NCI-H446 (cell line): ENCODE results near the gene TADA3.

ENCODE experiments used
- DNase-seq, 2 experiments: peaks; one replicate each; lab custom pipeline; 2025; lab: John Stamatoyannopoulos, UW

The TADA3 gene

DNA sequence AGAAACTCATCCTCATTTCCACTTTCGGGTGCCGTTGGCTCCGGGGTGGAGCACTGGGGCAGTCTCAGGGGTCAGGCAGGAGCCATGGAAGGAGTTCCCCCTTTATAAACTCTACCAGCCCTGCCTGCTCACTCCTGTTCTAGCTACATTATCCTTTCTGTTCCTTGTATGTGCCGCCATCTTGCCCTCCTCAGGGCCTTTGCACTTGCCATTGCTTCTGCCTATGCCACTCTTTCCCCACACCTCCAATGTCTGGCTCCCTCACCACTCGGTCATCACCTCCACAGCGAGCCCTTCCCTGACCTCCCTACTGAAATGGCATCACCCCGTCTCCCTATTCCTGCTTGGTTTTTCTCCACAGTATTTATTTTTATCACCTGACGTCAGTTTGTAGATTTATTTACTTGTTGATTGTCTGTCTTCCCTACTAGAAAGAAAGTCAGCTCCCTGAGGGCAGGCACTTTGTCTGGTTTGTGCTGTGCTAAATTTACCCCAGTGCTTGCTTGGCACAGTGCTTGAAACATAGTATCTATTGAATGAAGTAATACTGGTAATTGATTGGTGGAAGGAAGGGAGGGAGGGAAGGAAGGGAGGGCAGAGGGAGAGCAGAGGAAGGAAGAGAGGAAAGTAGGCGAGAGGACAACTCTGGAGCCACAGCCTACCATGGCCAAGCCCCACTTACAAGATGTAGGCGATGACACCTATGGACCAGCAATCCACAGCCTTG, 31.3 kb downstream of the TADA3 start:
- no peak for DNase-seq

DNA sequence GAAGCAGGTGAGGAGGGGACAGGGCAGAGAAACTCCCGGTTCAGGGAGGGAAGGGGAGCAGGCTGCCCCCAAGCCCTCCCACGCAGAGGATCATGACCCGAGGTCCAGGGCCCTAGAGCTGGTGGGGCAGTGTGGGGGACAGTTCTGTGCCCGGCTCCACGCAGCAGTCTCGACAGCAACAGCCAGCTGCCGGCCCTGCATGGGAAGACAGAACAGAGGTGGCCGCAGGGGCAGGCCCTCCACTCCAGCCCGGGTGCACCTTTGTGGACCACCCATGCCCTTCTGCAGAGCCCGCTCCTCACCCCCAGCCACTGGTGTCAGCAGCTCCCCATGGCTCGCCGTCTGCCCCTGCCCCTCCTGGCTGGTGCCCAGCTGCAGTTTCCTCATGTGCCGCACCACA, 34.8 kb downstream of the TADA3 start:
- no peak for DNase-seq

DNA sequence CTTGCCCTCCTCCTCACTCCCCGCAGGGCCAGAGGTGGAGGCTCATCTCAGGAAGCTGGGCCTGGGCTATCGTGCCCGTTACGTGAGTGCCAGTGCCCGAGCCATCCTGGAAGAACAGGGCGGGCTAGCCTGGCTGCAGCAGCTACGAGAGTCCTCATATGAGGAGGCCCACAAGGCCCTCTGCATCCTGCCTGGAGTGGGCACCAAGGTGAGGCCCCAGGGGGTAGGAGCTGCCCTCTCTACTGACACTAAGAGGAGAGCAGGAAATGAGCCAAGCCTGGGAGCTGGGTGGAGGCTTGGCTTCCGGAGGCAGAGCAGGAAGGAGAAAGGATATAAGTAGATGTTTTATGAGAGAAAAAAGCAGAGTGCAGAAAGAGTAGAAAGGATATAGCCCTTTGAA, 37.6 kb downstream of the TADA3 start:
- DNase-seq: no peak

DNA sequence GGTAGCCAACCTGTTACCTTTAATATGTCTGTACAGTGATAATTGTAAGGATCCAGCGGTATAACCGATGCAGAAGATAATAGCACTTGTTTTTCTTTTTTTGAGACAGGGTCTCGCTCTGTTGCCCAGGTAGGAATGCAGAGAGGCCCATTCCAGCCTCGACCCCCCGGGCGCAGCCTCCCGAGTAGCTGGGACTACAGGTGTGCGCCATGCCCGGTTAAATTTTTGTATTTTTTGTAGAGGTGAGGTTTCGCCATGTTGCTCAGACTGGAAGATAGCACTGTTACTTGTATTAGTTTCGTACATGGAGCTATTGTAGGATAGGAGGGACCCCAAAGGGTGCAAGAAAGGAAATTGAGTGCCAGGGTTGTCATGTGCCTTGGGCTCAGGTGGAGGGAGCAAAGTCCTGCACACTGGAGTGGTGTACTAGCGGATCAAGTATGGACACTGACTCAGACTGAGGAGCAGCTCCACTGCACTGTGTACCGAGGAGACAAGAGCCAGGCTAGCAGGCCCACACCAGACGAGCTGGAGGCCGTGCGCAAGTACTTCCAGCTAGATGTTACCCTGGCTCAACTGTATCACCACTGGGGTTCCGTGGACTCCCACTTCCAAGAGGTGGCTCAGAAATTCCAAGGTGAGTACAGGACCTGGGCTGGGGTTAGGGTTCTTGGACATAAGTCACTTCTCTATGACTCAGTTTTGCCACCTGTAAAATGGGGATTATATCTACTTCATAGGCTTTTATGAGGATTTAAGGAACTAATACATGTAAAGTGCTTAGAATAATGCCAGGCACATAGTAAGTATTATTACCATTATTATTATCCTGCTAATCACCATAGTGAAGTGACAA, 41.5 kb downstream of the TADA3 start:
- DNase-seq: no peak

DNA sequence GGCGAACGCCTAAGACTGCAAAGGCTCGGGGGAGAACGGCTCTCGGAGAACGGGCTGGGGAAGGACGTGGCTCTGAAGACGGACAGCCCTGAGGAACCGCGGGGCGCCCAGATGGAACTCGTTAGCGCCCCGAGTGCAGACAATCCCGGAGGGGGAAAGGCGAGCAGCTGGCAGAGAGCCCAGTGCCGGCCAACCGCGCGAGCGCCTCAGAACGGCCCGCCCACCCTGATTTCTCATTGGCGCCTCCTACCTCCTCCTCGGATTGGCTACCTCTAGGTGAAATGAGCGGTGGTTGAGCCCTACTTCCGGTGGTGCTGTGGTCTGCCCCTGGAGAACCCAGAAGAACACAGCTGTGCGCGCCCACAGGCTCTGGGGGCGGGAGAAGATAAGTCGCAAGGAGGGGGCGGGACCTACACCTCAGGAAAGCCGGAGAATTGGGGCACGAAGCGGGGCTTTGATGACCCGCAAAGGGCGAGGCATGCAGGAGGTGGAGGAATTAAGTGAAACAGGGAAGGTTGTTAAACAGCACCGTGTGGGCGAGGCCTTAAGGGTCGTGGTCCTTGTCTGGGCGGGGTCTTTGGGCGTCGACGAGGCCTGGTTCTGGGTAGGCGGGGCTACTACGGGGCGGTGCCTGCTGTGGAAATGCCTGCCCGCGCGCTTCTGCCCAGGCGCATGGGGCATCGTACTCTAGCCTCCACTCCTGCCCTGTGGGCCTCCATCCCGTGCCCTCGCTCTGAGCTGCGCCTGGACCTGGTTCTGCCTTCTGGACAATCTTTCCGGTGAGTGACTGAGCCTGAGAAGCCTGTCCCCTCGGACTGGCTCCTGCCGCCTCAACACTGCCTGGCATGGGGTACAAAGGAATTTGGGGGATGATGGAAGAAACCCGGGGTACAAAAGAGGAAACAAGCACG, 42.4 kb downstream of the TADA3 start, which contains the start of gene OGG1:
OGG1 (plus strand) TSS at position 308 of the 911 bp plus-strand sequence; CDS start at position 643, 335 bp downstream.
- DNase-seq: peak; percentile 86 to 94

DNA sequence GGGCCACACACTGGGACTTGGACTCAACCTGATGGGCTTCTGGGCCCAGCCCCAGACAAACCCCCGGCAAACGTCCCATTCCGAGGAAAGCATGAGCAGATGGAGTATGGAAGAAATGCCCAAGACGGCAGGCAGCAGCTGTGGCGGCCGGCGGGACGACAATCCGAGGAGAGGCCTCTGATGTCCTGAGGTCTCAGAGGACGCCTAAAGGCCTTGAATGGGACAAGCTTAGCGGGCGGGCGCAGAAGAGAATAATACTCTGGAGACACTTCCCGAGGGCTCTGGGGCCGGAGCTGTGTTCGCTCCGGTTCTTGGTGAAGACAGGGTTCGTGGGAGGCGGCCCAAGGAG, 43.0 kb downstream of the TADA3 start:
- DNase-seq: peak in 1 of 2 experiments; percentile 44

DNA sequence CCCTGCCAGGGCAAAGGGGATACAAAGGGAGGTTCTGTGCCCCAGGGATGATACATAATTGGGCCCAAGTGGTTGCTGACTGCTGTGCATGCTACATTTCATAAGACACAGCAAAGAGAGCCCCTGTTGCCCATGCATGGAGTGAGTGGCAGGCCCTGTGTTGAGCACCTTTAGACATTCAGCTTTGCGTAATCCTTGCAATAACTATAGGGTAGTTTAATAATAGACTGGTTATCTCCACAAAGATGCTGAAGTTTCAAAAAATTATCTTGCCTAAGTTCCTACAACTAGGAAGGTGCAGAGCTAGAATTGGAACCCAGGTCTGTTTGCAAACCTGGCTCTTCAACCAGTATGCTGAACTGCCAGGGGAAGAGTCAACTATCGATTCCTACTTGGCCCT, 44.2 kb downstream of the TADA3 start:
- no peak for DNase-seq

DNA sequence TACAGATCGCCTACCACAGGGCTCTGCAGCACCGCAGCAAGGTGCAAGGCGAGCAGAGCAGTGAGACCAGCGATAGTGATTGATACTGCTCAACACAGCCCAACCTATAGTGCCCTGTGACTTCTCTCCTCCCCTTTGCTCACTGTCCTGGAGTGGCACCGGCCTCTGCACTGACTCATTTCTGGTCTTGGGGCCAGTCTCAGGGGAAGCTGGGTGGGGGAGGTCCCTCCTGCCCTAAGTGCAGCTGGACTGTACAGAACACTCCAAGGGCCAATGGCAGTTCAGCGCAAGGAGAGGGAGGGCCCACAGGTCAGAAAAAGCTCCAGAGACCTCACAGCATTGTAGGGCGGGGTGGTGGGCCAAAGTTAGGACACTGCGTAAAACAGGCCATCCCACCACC, 45.0 kb downstream of the TADA3 start:
- no peak for DNase-seq

DNA sequence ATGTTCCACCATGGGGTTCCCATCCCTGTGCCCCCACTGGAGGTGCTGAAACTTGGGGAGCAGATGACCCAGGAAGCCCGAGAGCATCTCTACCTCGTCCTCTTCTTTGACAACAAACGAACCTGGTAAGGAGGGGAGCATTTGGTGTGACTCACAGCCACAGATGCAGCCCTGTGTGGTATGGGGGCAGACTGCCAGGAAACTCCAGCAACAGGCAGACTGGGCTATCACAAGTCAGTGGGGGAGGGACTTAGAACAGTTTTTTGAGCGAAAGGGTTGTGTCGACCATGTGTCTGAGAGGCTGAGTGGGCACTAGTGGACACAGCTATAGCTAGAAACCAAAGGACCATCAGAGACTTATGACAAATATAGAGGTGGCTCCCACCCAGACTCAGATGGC, 45.9 kb downstream of the TADA3 start:
- peak in 1 of 2 experiments; percentile 33 for DNase-seq

DNA sequence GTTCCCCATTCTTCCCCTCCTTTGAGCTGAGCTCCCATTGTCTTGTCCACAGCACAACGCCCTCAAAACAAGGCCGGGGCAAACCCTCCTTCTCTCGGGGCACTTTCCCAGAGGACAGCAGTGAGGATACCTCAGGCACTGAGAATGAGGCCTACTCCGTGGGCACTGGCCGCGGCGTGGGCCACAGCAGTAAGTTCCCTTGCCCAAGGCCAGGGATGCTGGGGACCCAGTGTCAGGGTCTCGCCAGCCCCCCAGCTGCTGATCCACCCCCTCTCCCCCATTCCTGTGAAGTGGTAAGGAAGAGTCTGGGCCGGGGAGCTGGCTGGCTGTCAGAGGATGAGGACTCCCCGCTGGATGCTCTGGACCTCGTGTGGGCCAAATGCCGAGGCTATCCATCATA, 46.8 kb downstream of the TADA3 start:
- no peak for DNase-seq

DNA sequence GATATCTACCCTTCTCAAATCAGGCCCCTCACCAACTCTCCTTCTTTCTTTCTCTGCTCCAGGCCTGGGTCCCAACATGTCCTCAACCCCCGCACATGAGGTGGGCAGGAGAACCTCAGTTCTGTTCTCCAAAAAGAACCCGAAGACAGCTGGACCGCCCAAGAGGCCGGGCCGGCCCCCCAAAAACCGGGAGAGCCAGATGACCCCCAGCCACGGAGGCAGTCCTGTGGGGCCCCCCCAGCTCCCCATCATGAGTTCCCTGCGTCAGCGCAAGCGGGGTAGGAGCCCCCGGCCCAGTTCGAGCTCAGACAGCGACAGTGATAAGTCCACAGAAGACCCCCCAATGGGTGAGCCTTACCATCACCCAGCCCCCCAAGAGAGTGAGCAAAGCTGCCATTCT, 48.1 kb downstream of the TADA3 start:
- no peak for DNase-seq

DNA sequence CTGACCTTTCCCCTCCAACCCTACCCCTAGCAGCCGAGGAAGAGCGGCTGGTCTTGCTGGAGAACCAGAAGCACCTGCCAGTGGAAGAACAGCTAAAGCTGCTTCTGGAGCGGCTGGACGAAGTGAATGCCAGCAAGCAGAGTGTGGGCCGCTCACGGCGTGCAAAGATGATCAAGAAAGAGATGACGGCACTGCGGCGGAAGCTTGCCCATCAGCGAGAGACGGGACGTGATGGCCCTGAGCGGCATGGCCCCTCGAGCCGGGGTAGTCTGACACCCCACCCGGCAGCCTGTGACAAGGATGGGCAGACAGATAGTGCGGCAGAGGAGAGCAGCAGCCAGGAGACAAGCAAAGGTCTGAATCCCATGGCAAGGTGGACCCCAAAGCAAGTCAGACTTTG, 48.7 kb downstream of the TADA3 start:
- no peak for DNase-seq

DNA sequence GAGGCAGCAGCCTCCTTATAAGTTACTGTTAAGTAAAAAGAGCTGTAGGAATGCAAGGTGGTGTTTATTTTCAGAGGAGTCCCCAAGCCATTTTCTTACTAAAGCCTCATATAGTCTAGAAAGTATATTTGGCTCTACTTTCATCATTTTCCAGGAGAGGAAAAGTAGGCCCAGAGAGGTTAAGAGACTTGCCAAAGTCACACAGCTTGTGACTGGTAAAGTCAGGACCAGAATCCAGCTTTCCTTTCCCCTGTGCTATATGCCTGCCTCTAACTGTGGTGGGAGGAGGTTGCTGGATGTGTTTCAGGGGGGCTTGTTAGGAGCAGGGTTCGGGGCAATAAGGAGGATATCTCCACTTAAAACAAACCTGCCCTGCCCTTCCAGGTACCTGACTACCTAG, 49.7 kb downstream of the TADA3 start:
- no peak for DNase-seq

DNA sequence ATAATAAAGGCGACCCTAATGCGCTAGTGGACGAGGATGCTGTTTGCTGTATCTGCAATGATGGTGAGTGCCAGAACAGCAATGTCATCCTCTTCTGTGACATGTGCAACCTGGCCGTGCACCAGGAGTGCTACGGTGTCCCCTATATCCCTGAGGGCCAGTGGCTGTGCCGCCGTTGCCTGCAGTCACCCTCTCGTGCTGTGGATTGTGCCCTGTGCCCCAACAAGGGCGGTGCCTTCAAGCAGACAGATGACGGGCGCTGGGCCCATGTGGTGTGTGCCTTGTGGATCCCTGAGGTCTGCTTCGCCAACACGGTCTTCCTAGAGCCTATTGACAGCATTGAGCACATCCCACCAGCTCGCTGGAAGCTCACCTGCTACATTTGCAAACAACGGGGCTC, 53.1 kb downstream of the TADA3 start:
- DNase-seq: no peak

DNA sequence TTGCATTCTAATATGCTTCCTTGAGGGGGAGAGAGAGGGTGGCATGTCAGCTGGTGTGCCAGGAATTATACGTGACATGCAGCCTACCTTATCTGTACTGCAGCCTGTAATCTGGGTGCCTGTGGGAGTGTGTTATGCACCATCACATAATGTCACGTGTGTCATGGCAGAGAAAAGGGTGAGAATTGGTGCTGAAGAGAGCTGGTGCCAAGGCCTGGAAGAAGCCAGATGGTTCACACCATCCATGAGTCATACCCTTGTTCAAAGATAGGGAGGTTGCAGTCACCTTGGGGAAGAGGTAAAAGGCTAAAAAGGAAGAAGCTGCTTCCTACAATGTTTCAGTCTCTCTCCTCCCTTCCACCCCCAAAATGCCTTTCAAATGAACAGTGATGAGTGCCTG, 55.4 kb downstream of the TADA3 start:
- no peak for DNase-seq

DNA sequence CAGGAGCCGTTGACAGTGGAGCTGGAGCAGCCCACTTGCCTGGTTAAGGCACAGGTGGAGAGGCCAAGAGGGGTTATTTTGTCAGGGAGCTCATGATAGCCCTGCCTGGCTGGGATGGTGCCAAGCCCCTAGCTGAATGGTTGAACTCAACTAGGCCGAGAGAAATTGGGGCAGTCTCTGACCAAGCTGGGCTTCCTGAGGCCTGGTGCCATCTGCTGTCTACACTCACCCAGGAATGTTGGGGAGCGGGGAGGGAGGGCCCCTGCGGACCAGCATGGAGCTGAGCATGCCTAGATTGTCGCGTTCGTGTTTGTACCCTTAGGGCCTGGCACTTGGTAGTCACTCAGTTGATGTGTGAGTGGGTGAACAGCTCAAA, 59.5 kb downstream of the TADA3 start:
- DNase-seq: no peak

DNA sequence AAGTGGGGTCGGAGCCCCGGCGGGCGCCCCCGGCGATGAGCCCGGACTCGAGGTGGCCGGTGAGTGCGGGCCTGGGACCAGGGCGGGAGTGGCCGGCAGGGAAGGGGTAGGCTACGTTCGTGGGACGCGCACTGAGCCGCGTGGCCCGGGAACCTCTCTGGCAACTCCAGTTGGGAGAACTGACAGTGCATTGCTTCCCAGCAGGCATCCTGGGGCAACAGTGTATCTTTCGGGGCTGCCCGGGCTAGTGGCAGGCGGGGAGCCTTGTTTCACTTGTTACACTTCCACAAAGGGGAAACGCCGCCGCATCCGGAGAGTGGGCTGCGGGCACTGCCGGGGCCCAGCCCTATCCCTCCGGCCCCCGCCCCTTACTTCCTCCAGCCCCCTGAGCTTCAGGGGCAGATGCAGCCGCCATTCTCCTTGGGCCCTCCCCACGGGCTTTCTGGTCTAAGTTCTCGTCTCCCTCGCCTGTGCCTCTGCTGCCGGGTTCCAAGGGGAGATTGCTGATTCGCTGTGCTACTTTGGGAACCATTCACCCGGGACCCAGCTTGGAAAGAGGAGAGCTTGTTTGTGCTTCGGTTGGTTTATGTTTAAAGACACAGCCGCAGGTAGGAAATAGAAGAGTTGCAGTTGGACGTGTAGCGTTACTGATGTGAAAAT, 60.1 kb downstream of the TADA3 start:
- DNase-seq: no peak

DNA sequence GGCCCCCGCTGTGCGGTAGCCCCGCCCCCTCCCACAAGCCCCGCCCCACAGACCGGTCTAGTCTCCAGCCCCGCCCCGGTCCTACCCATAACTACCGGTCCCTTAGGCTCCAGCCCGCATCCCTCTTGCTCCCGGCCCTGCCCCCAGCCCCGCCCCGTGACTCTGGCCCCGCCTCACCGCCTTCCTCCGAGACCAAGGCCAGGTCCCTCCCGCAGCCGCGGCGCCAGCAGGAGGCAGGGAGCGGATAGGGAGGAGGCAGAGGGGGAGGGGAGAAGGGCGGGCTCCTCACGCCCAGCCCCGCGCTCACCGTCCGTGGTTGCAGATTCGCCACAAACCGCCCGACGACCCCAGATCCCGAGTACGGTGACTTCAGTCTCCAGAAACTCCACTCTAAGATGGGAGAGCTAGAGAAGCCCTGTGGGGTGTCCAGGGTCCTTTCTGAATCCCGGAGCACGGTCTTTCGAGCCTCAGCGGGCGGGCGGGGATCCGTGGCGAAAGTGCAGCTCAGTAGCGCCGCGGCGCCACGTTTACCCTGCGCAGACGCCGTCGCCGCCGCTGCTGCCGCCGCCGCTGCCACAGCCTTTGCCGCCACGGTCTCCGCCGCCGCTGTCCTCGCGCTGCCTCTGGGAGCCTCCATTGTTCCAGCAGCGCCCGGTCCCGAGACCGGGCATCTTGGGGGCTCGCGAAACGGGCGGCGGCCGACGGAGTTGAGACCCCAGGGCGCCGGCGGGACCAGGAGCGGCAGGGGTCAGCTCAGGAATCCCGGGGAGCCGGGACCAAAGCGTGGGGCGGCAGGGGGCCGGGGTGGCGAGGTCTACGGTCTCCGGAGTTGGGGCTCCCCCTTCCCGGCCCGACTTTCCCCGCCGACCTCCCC, 60.8 kb downstream of the TADA3 start, which contains the start of gene BRPF1:
BRPF1 (plus strand) TSS at position 530 of the 874 bp plus-strand sequence. CDS start 2,406 bp downstream, outside the sequence.
- DNase-seq: peak; percentile 88 to 95

DNA sequence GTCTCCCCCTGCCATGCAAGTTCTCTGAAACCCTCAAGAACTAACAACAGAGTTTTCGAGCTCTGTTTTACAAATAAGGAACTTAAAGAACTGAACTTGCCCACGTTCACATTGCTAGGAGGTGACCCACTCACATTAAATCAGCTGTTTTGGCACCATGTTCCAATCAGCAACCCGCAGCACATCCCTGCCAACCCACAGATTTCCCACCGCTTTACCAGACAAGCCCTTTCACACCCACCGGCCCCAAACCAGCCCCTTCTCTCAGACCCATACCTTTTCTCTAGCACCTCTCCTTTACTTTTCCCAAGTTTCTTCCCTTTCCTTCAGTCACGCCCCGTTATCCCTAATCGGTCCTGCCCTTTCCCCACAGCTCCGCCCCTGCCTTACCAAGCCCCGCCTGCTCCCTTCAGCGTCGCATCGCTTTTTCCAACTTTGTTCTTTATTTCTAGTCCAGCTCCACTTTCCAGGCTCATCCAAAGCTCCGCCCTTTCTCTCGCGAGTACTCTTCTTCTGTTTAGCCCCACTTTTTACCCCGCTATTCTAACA, 61.5 kb downstream of the TADA3 start:
- peak; percentile 66 to 84 for DNase-seq
